HepG2 (cell line): ENCODE results near the gene LSM14B. TPM values are rescaled to one million over a fixed set of nuclear protein-coding genes. Genes with fewer than 3 reads are reported as not detected.

ENCODE experiments used
- ATAC-seq: fragments of 200-7000 bp; cut with Tn5 transposase; 3 replicates; pipeline ENCODE4 v1.9.1; 2020; ENCODE audit warnings: mild to moderate bottlenecking, moderate library complexity
- BruUV-seq: library from RNA; stranded (reverse); fragments of 400-500 nt; replicated peaks from 2 replicates; lab custom pipeline; 2021; lab: Mats Ljungman, UMichigan
- CTCF ChIA-PET: fragments of 300-600 bp; formaldehyde crosslinking; extraction: SDS; loops from one replicate; lab custom pipeline; 2021; ENCODE audit warnings: low total read pairs, inconsistent platforms, low intra/inter-chr PET ratio; lab: Yijun Ruan, JAX
- POLR2A ChIA-PET: fragments of 350-600 bp; sonication (Branson Sonifier 250); formaldehyde crosslinking; loops from one replicate; lab custom pipeline; 2020; ENCODE audit warnings: antibody characterized with exemption, inconsistent platforms; lab: Yijun Ruan, JAX
- DNase-seq: peaks from one replicate; pipeline ENCODE4 v3.0.0-alpha.2; 2015; ENCODE audit warnings: low spot score
- FAIRE-seq: peaks from 3 replicates; lab custom pipeline; 2011; peaks lifted over from hg19 to GRCh38; lab: Jason Lieb, UNC
- H2AFZ ChIP-seq: one replicate; pipeline ENCODE4 v1.6.1; 2011; ENCODE audit warnings: low read length, inconsistent platforms
- H3K27ac ChIP-seq: fragments of 300-600 bp; 3 replicates; pipeline ENCODE4 v1.8.0; 2011; ENCODE audit warnings: mixed run types, mild to moderate bottlenecking, mixed read lengths, low read length, inconsistent platforms; ENCODE audit not compliant: insufficient read depth; ENCODE audit errors: extremely low read length
- H3K27me3 ChIP-seq, 2 experiments: fragments of 200-600 bp in 1 of 2; 2 replicates in 1 of 2; 3 replicates in 1 of 2; pipeline versions ENCODE4 v1.6.0 to v1.8.0; 2011; ENCODE audit warnings: low read length in 2 of 2, mild to moderate bottlenecking in 2 of 2, moderate library complexity in 2 of 2, inconsistent platforms in 1 of 2; ENCODE audit not compliant: insufficient read depth in 2 of 2, control insufficient read depth in 1 of 2
- H3K36me3 ChIP-seq, 2 experiments: fragments of 200-600 bp in 1 of 2; replicated peaks in 1 of 2; 2 replicates in 1 of 2; 3 replicates in 1 of 2; pipeline versions ENCODE4 v1.5.1 to v1.8.0; 2011; ENCODE audit warnings: low read length in 2 of 2, inconsistent platforms in 1 of 2; ENCODE audit not compliant: insufficient read depth in 2 of 2, control insufficient read depth in 1 of 2
- H3K4me1 ChIP-seq: 2 replicates; pipeline ENCODE4 v1.5.1; 2012; ENCODE audit warnings: low read length, inconsistent platforms; ENCODE audit not compliant: insufficient read depth
- H3K4me2 ChIP-seq: 2 replicates; pipeline ENCODE4 v1.6.0; 2011; ENCODE audit warnings: low read depth, low read length, inconsistent platforms
- H3K4me3 ChIP-seq, 3 experiments: fragments of 200-600 bp in 1 of 3; sonication (generic), shearing (Covaris generic) in 1 of 3; replicated peaks in 1 of 3; 2 replicates each; pipeline ENCODE4 v1.5.1; 2011 to 2016; ENCODE audit warnings: low read length in 3 of 3, inconsistent platforms in 2 of 3, low read depth in 2 of 3, mild to moderate bottlenecking in 2 of 3, control low read depth in 1 of 3, mixed read lengths in 1 of 3; ENCODE audit not compliant: insufficient read depth in 1 of 3
- H3K79me2 ChIP-seq: one replicate; pipeline ENCODE4 v1.6.1; 2011; ENCODE audit warnings: low read length, inconsistent platforms; ENCODE audit not compliant: insufficient read depth
- H3K9ac ChIP-seq: 2 replicates; pipeline ENCODE4 v1.6.0; 2011; ENCODE audit warnings: mild to moderate bottlenecking, low read depth, low read length, inconsistent platforms; ENCODE audit not compliant: insufficient read depth
- H3K9me3 ChIP-seq: 2 replicates; pipeline ENCODE4 v1.5.1; 2012; ENCODE audit warnings: mild to moderate bottlenecking, low read length
- H4K20me1 ChIP-seq: 2 replicates; pipeline ENCODE4 v1.6.0; 2011; ENCODE audit warnings: inconsistent platforms, mild to moderate bottlenecking, low read length, moderate library complexity; ENCODE audit not compliant: insufficient read depth
- ELK4 ChIP-seq: sonication (generic); formaldehyde crosslinking; IDR thresholded peaks from 2 replicates; pipeline ENCODE4 v1.9.0; 2021; ENCODE audit warnings: missing genetic modification reagents, borderline replicate concordance
- HNRNPK ChIP-seq: fragments of 200-400 bp; formaldehyde crosslinking; IDR thresholded peaks from 2 replicates; pipeline ENCODE4 v1.6.1; 2018; ENCODE audit warnings: low read length, low read depth, moderate library complexity, mild to moderate bottlenecking; ENCODE audit not compliant: poor library complexity, severe bottlenecking
- KLF13 ChIP-seq: sonication (generic); formaldehyde crosslinking; IDR thresholded peaks from 2 replicates; pipeline ENCODE4 v1.4.0; 2020; ENCODE audit warnings: mild to moderate bottlenecking, missing genetic modification reagents
- MAZ ChIP-seq, 2 experiments: sonication (generic) in 1 of 2; formaldehyde crosslinking in 1 of 2; IDR thresholded peaks; 2 replicates each; pipeline versions ENCODE4 v1.5.0 to v1.6.1; 2012 to 2020; ENCODE audit warnings: low read depth in 2 of 2, mild to moderate bottlenecking in 2 of 2, borderline replicate concordance in 1 of 2, improper control_type of control experiment in 1 of 2, low read length in 1 of 2, missing genetic modification reagents in 1 of 2, moderate library complexity in 1 of 2
- NCOA1 ChIP-seq: sonication (generic); formaldehyde crosslinking; IDR thresholded peaks from 2 replicates; pipeline ENCODE4 v1.9.0; 2021; ENCODE audit warnings: missing genetic modification reagents
- NFYB ChIP-seq: sonication (generic); formaldehyde crosslinking; IDR thresholded peaks from 2 replicates; pipeline ENCODE4 v1.4.0; 2020; ENCODE audit warnings: missing genetic modification reagents
- YEATS2 ChIP-seq: sonication (generic); formaldehyde crosslinking; IDR thresholded peaks from 2 replicates; pipeline ENCODE4 v1.4.0; 2020; ENCODE audit warnings: missing genetic modification reagents, borderline replicate concordance
- ZNF12 ChIP-seq: sonication (generic); formaldehyde crosslinking; IDR thresholded peaks from 2 replicates; pipeline ENCODE4 v1.5.0; 2020; ENCODE audit warnings: missing genetic modification reagents
- ZNF468 ChIP-seq: sonication (generic); formaldehyde crosslinking; IDR thresholded peaks from 2 replicates; pipeline ENCODE4 v1.8.0; 2022; ENCODE audit warnings: mild to moderate bottlenecking, moderate library complexity, missing genetic modification reagents
- ZNF547 ChIP-seq: sonication (generic); formaldehyde crosslinking; IDR thresholded peaks from 2 replicates; pipeline ENCODE4 v1.5.1; 2020; ENCODE audit warnings: mild to moderate bottlenecking, missing genetic modification reagents
- ZNF749 ChIP-seq: sonication (generic); formaldehyde crosslinking; IDR thresholded peaks from 2 replicates; pipeline ENCODE4 v1.8.0; 2022; ENCODE audit warnings: mild to moderate bottlenecking, missing genetic modification reagents, moderate library complexity, borderline replicate concordance
- WGBS: methylation state at CpG from one replicate; pipeline ENCODE4 v1.1.6; 2017; ENCODE audit warnings: low lambda C conversion rate; 5-methylcytosine and 5-hydroxymethylcytosine counted together
- in situ Hi-C: cut with HindIII; loops from 2 replicates; pipeline ENCODE4 v1.10.0; 2017; ENCODE audit warnings: low pct_unique_long_range_greater_than_20kb; ENCODE audit not compliant: extremely low pct_ligation_motif_present
- intact Hi-C: fragments of 100-400 bp; cut with micrococcal nuclease; formaldehyde crosslinking; loops from one replicate; pipeline ENCODE4 v1.10.0; 2022; ENCODE audit not compliant: unreplicated experiment
- polyA plus RNA-seq, 8 experiments: library from polyadenylated mRNA; depleted of rRNA in 3 of 8; stranded (reverse) in 7 of 8; unstranded in 1 of 8; fragments of >200 nt; fragmentation: Illumina TruSeq in 4 of 8; extraction: Trizol in 4 of 8; gene quantifications; 2 replicates each; pipeline versions ENCODE4 v1.2.1 to v1.2.3, GENCODE V29; 2011 to 2016; ENCODE audit warnings: low read depth in 4 of 8, missing spikeins in 1 of 8, mixed read lengths in 1 of 8; ENCODE audit not compliant: insufficient read depth in 1 of 8
- total RNA-seq, 5 experiments: library from RNA; depleted of rRNA; stranded (reverse); fragments of >200 nt; fragmentation: Illumina TruSeq; extraction: Trizol; gene quantifications; 2 replicates each; pipeline ENCODE4 v1.2.3, GENCODE V29; 2016; ENCODE audit warnings: low read depth in 1 of 5
- TF ChIP-seq, protein P1 (sequence below): sonication (generic); formaldehyde crosslinking; IDR thresholded peaks from 2 replicates; pipeline ENCODE4 v1.4.0; 2020; ENCODE audit warnings: missing genetic modification reagents
- TF ChIP-seq, protein P2 (sequence below): sonication (generic); formaldehyde crosslinking; conservative IDR thresholded peaks from 2 replicates; pipeline ENCODE4 v1.4.0; 2020; ENCODE audit warnings: mild to moderate bottlenecking, missing genetic modification reagents, moderate library complexity
- TF ChIP-seq, protein P3 (sequence below): sonication (generic); IDR thresholded peaks from 2 replicates; pipeline ENCODE4 v1.6.1; 2016; ENCODE audit warnings: low read depth, borderline replicate concordance

The LSM14B gene
- total and polyA plus RNA-seq, 2 of the 13 experiments (the other 11 are each of a cell fraction or from before 2014, with no cell fraction given), result 43.3 to 79.2 TPM

GRCh38 chr20:62145688-62146018 lies 23.4 kb downstream of the LSM14B start (continued):
- TF ChIP-seq ELK4 (no peak), ZNF468 (CRISPR knock-in tag) (0 out of 2 replicates have a peak, but pooled peaks have one; percentile 89)

DNA sequence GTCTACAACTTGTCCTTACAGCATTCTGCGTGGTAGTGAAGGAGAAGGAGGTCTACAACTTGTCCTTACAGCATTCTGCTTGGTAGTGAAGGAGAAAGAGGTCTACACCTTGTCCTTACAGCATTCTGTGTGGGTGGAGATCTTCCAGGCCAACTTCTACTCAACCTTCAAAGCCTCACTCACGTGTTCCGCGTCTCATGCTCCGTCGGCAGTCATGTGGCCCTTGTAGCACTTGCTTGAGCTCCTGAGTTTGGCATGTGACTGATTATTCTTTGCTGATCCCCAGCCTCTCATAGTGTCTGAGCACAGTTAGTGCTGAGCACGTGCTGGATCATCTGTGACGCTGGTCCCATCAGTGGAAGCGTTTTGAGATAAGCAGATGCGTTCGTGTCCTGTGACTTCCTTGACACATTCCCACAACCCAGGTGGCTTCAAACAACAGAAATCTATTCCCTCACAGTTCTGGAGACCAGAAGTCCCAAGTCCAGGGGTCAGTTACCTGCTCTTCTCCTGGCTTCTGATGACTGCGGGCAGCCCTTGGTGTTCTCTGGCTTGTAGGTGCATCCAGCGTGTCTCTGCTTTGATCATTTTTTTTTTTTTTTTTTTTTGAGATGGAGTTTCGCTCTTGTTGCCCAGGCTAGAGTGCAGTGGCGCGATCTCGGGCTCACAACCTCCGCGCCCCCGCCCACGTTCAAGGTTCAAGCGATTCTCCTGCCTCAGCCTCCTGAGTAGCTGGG lies 23.9 kb downstream of the LSM14B start:
- Histone ChIP-seq H3K4me1 (peaks cover 68% of the 10 kb centered on the region), H2AFZ (no peak overlapping the region), H3K27me3 (no peaks in the 10 kb centered on the region; a peak in 1 of 5 replicates), H3K4me3 (peak overlapping the region in 1 of 3 experiments; percentile 87; a peak in 2 of 6 replicates), H3K27ac (peak overlapping the region; percentile 70), H3K9me3 (no peaks in the 10 kb centered on the region), H4K20me1 (peaks cover 58% of the 10 kb centered on the region), H3K36me3 (peaks cover 0 to under 1% of the 10 kb centered on the region in 2 experiments; a peak in 1 of 5 replicates), H3K4me2 (peak overlapping the region; percentile 96), H3K79me2 (peaks cover 90% of the 10 kb centered on the region), H3K9ac (peak overlapping the region; percentile 76)
- intact Hi-C loops, result no loop called here
- ChIA-PET CTCF (no interaction called here), POLR2A (interaction anchor here (1.3 to 2.5 kb wide), 6 partner anchors 25 to 126 kb away, joined by 3 to 13 read pairs (median 4); partner anchors contain the start of genes LSM14B and MTG2)
- peak; percentile 85 for DNase-seq
- no TSS peak for BruUV-seq
- 18% methylated on average over 22 of the region's 22 CpGs for WGBS
- ATAC-seq, result peak; percentile 32
- FAIRE-seq, result peak; percentile 81
- in situ Hi-C loops, result no loop called here
- TF ChIP-seq NFYB (CRISPR knock-in tag) (0 out of 2 replicates have a peak, but pooled peaks have one; percentile 15), ZNF749 (CRISPR knock-in tag) (no peak), KLF13 (CRISPR knock-in tag) (0 out of 2 replicates have a peak, but pooled peaks have one; percentile 15), YEATS2 (no peak), MAZ (IDR thresholded peaks at IDR 0.05; ENCODE audit: borderline replicate concordance, low read depth, low read length) (no peak), MAZ (CRISPR knock-in tag; IDR thresholded peaks at IDR 0.05; ENCODE audit: low read depth) (no peak), ZNF12 (peak; percentile 43; the same call in 1 of the 2 replicates), NCOA1 (CRISPR knock-in tag) (no peak), ZNF547 (no peak), HNRNPK (no peak)
- TF ChIP-seq, protein P1, sequence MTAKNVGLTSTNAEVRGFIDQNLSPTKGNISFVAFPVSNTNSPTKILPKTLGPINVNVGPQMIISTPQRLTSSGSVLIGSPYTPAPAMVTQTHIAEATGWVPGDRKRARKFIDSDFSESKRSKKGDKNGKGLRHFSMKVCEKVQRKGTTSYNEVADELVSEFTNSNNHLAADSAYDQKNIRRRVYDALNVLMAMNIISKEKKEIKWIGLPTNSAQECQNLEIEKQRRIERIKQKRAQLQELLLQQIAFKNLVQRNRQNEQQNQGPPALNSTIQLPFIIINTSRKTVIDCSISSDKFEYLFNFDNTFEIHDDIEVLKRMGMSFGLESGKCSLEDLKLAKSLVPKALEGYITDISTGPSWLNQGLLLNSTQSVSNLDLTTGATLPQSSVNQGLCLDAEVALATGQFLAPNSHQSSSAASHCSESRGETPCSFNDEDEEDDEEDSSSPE (CRISPR knock-in tag), result peak; percentile 65
- TF ChIP-seq, protein P2, sequence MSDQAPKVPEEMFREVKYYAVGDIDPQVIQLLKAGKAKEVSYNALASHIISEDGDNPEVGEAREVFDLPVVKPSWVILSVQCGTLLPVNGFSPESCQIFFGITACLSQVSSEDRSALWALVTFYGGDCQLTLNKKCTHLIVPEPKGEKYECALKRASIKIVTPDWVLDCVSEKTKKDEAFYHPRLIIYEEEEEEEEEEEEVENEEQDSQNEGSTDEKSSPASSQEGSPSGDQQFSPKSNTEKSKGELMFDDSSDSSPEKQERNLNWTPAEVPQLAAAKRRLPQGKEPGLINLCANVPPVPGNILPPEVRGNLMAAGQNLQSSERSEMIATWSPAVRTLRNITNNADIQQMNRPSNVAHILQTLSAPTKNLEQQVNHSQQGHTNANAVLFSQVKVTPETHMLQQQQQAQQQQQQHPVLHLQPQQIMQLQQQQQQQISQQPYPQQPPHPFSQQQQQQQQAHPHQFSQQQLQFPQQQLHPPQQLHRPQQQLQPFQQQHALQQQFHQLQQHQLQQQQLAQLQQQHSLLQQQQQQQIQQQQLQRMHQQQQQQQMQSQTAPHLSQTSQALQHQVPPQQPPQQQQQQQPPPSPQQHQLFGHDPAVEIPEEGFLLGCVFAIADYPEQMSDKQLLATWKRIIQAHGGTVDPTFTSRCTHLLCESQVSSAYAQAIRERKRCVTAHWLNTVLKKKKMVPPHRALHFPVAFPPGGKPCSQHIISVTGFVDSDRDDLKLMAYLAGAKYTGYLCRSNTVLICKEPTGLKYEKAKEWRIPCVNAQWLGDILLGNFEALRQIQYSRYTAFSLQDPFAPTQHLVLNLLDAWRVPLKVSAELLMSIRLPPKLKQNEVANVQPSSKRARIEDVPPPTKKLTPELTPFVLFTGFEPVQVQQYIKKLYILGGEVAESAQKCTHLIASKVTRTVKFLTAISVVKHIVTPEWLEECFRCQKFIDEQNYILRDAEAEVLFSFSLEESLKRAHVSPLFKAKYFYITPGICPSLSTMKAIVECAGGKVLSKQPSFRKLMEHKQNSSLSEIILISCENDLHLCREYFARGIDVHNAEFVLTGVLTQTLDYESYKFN (CRISPR knock-in tag), result peak; percentile 88
- TF ChIP-seq, protein P3, sequence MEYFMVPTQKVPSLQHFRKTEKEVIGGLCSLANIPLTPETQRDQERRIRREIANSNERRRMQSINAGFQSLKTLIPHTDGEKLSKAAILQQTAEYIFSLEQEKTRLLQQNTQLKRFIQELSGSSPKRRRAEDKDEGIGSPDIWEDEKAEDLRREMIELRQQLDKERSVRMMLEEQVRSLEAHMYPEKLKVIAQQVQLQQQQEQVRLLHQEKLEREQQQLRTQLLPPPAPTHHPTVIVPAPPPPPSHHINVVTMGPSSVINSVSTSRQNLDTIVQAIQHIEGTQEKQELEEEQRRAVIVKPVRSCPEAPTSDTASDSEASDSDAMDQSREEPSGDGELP, result peak; percentile 95
